ENCODE measurements around the gene MPP3. TPM values are rescaled to one million over a fixed set of nuclear protein-coding genes. Genes with fewer than 3 reads are reported as not detected.

The MPP3 gene
- total RNA-seq, 6 donors from 2014 or later = 16.2 to 142 (median 38.5) TPM

DNA sequence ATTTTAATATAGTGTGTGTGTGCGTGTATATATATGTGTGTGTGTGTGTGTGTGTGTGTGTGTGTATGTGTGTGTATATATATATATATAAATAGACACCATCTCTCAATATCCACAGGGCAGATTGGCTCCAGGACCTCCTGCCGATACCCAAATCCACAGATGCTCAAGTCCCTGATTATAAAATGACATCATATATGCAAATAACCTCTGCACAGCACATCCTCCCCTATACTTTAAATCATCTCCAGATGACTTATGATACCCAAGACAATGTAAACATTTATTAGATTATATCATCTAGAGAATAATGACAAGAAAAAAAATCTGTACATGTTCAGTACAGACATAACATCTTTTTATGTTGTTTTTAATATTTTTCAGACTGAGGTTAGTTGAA, 62.0 kb downstream of the MPP3 start:
- DNase-seq (no peak), ATAC-seq (ENCODE audit: low FRiP score in 2 of 2) (no peak)
- WGBS, 2 donors = 94 to 96% methylated on average over 2 of the region's 2 CpGs
- TF ChIP-seq POLR2A (IDR thresholded peaks at IDR 0.05) (no peak), EP300 (IDR thresholded peaks at IDR 0.05) (no peak), POLR2AphosphoS5 (IDR thresholded peaks at IDR 0.05) (no peak)
- TF ChIP-seq, protein P1, sequence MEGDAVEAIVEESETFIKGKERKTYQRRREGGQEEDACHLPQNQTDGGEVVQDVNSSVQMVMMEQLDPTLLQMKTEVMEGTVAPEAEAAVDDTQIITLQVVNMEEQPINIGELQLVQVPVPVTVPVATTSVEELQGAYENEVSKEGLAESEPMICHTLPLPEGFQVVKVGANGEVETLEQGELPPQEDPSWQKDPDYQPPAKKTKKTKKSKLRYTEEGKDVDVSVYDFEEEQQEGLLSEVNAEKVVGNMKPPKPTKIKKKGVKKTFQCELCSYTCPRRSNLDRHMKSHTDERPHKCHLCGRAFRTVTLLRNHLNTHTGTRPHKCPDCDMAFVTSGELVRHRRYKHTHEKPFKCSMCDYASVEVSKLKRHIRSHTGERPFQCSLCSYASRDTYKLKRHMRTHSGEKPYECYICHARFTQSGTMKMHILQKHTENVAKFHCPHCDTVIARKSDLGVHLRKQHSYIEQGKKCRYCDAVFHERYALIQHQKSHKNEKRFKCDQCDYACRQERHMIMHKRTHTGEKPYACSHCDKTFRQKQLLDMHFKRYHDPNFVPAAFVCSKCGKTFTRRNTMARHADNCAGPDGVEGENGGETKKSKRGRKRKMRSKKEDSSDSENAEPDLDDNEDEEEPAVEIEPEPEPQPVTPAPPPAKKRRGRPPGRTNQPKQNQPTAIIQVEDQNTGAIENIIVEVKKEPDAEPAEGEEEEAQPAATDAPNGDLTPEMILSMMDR (IDR thresholded peaks at IDR 0.05) = no peak
- no peaks in the 10 kb centered on the region for H3K27me3 ChIP-seq
- peaks cover under 1 to 93% (median 61%) of the 10 kb centered on the region in 4 donors for H3K36me3 ChIP-seq
- no peaks in the 10 kb centered on the region for H3K9me3 ChIP-seq
- H3K4me1 ChIP-seq = peaks cover 21 to 45% (median 30%) of the 10 kb centered on the region in 4 donors
- no peak overlapping the region for H3K27ac ChIP-seq
- H3K4me3 ChIP-seq = no peak overlapping the region

DNA sequence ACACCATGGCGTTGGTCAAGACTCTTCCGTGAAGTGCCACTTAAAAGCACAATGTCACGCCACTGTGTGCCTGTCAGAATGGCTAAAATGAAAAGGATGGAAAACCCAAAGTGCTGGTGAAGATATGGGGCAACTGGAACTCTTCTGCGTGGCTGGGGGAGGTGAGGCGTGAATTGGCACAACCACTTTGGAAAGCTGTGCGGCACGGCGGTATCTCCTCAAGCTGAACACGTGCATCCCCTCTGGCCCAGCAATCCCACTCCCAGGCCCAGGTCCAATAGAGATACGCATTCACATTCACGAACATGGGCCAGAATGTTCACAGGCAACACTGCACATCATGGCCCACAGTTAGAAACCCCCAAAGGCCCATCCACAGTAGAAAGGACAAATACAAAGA, 63.1 kb downstream of the MPP3 start:
- WGBS, 2 donors = 94 to 98% methylated on average over 10 to 11 of the region's 11 CpGs
- H3K36me3 ChIP-seq = peaks cover 4 to 93% (median 59%) of the 10 kb centered on the region in 4 donors
- H3K9me3 ChIP-seq = no peaks in the 10 kb centered on the region
- H3K27me3 ChIP-seq = no peaks in the 10 kb centered on the region
- peaks cover 16 to 41% (median 22%) of the 10 kb centered on the region in 4 donors for H3K4me1 ChIP-seq
- TF ChIP-seq POLR2A (IDR thresholded peaks at IDR 0.05) (no peak), EP300 (IDR thresholded peaks at IDR 0.05) (no peak), POLR2AphosphoS5 (IDR thresholded peaks at IDR 0.05) (no peak)
- TF ChIP-seq, protein P1 (IDR thresholded peaks at IDR 0.05) = no peak
- DNase-seq = no peak
- ATAC-seq (ENCODE audit: low FRiP score in 2 of 2) = no peak
- H3K4me3 ChIP-seq = no peak overlapping the region
- peak overlapping the region in 1 of 4 donors; percentile 31 for H3K27ac ChIP-seq

DNA sequence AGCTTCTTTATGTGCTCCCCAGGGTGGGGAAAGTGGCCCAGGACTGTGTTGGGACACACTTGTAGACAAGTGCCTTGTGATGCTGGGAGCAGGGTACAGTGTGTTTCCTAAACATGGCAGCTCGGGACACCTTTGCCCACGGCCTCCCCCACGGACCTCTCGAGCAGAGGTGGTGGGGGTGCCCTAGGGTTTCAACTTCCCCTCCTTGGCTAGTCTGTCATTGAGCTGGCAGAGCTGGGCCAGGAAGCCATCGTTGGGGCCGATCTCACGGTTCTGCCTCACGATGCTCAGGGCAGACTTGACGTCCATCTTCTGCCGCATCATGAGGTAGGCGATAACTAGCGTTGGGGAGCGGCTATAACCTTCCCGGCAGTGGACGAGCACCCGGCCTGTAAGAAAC, 63.5 kb downstream of the MPP3 start:
- peaks cover 4 to 92% (median 56%) of the 10 kb centered on the region in 4 donors for H3K36me3 ChIP-seq
- TF ChIP-seq POLR2A (IDR thresholded peaks at IDR 0.05) = no peak
- TF ChIP-seq EP300 (IDR thresholded peaks at IDR 0.05) = no peak
- TF ChIP-seq, protein P1 (IDR thresholded peaks at IDR 0.05) = no peak
- ATAC-seq (ENCODE audit: low FRiP score in 2 of 2) = no peak
- peak overlapping the region in 2 of 4 donors; percentile 31 to 40 for H3K27ac ChIP-seq
- no peak for DNase-seq
- WGBS, 2 donors = 82 to 83% methylated on average over 6 to 16 of the region's 16 CpGs
- no peak overlapping the region for H3K4me3 ChIP-seq
- H3K4me1 ChIP-seq = peaks cover 18 to 42% (median 22%) of the 10 kb centered on the region in 4 donors
- no peaks in the 10 kb centered on the region for H3K9me3 ChIP-seq
- H3K27me3 ChIP-seq = no peaks in the 10 kb centered on the region

DNA sequence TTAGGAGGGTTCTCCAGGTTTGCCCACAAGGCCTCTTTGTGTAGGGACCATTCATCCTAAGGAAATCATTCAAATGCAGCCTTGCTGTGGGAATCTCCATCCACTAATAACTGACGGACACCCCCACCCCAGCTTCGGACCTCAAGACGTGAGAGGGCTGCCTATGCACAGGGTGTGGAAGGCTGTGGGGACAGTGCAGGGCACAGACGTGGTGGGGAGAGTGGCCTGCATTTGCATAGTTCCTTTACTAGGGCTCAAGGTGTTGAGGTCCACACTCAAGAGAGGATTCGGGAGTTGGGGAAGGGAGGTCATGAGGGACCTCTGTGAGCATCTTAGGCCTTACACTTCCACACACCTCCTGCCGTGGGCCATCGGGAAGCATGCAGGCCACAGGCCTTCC, 64.0 kb downstream of the MPP3 start:
- DNase-seq = no peak
- H3K36me3 ChIP-seq = peaks cover 4 to 87% (median 51%) of the 10 kb centered on the region in 4 donors
- no peak for TF ChIP-seq POLR2A (IDR thresholded peaks at IDR 0.05)
- TF ChIP-seq EP300 (IDR thresholded peaks at IDR 0.05) = no peak
- no peak for TF ChIP-seq POLR2AphosphoS5 (IDR thresholded peaks at IDR 0.05)
- TF ChIP-seq, protein P1 (IDR thresholded peaks at IDR 0.05) = no peak
- WGBS, 2 donors = 89 to 92% methylated on average over 7 of the region's 7 CpGs
- H3K27ac ChIP-seq = peak overlapping the region in 2 of 4 donors; percentile 31 to 40
- no peak for ATAC-seq (ENCODE audit: low FRiP score in 2 of 2)
- no peaks in the 10 kb centered on the region for H3K27me3 ChIP-seq
- no peak overlapping the region for H3K4me3 ChIP-seq
- peaks cover 18 to 46% (median 24%) of the 10 kb centered on the region in 4 donors for H3K4me1 ChIP-seq
- no peaks in the 10 kb centered on the region for H3K9me3 ChIP-seq

DNA sequence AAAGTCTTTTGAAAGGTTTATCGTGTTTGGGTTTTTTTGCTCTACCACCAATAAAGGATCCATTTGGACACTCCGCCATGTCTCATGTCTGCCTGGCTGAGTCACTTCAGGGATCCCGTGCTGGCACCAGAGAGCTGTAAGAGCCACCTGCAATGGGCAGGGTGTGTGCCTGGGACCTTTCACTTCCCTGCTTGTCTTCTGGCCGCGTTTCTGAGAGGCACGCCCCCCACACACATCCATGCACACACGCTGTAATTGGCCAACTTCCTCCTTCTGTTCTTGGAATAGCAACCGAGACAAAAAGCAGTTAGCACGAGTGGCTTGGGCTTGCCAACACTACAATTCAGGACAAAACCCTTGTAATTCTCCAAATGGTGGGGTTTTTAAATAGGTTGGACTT, 64.6 kb downstream of the MPP3 start:
- peak in 1 of 2 donors; percentile 73 for ATAC-seq (ENCODE audit: low FRiP score in 2 of 2)
- peak in 1 of 2 donors; percentile 77 for DNase-seq
- WGBS, 2 donors = 39 to 55% methylated on average over 9 of the region's 9 CpGs
- TF ChIP-seq, protein P1 (IDR thresholded peaks at IDR 0.05) = no peak
- peak in 1 of 2 donors; percentile 42 for TF ChIP-seq POLR2AphosphoS5 (IDR thresholded peaks at IDR 0.05)
- Histone ChIP-seq H3K9me3 (no peaks in the 10 kb centered on the region), H3K27me3 (no peaks in the 10 kb centered on the region), H3K4me3 (no peak overlapping the region), H3K36me3 (peaks cover 4 to 81% (median 47%) of the 10 kb centered on the region in 4 donors), H3K27ac (peak overlapping the region in 2 of 4 donors; percentile 31 to 40), H3K4me1 (peaks cover 18 to 46% (median 24%) of the 10 kb centered on the region in 4 donors)

Data from upper lobe of left lung (tissue), 6 donors.